Mammary epithelial cell (primary cell): ENCODE measurements around the gene RASSF10.

Experiments used
- CTCF ChIP-seq, 2 donors: IDR thresholded peaks in 1 of 2; conservative IDR thresholded peaks in 1 of 2; 2 replicates each; pipeline ENCODE4 v1.5.1; 2011 to 2012; ENCODE audit warnings: inconsistent platforms in 2 of 2, low read length in 2 of 2, mild to moderate bottlenecking in 2 of 2, control low read depth in 1 of 2, low read depth in 1 of 2; ENCODE audit not compliant: insufficient read depth in 1 of 2; ENCODE audit errors: extremely low read depth in 1 of 2
- EZH2 ChIP-seq: IDR thresholded peaks from 2 replicates; pipeline ENCODE4 v1.6.1; 2012; ENCODE audit warnings: low read length, inconsistent platforms, borderline replicate concordance

GRCh38 chr11:13009476-13009920, 382 bp downstream of the RASSF10 start:
- TF ChIP-seq EZH2 (no peak), CTCF (conservative IDR thresholded peaks at IDR 0.05 in 1 of 2, IDR thresholded peaks at IDR 0.05 in 1 of 2; ENCODE audit: extremely low read depth in 1 of 2, insufficient read depth in 1 of 2, low read depth in 1 of 2, low read length in 2 of 2) (no peak)
